ENCODE results near the gene DCTN1. TPM values are rescaled to one million over a fixed set of nuclear protein-coding genes. Genes with fewer than 3 reads are reported as not detected.

DCTN1 gene
- polyA plus RNA-seq, 1 experiment, result 147 TPM

DNA sequence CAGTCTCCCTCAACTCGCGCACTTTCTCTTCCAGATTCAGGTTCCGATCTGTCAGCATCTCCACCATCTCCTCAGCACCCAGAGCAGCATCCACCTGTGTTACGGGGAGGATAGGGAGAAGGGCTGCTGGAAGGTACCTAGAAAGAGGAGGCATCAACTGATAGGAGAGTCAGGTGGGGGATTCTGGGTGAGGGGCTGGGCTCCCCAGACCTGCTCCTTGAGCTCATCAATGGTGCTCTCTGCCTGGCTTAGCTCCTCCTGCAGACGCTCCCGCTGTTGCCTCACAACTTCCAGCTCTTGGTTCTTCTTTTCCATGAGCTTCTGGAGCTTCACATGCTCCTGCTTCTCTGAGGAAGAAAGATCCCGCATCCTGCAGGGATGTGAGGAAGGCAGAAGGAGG is 10.1 kb downstream of the DCTN1 start:
- TF ChIP-seq, protein P1, sequence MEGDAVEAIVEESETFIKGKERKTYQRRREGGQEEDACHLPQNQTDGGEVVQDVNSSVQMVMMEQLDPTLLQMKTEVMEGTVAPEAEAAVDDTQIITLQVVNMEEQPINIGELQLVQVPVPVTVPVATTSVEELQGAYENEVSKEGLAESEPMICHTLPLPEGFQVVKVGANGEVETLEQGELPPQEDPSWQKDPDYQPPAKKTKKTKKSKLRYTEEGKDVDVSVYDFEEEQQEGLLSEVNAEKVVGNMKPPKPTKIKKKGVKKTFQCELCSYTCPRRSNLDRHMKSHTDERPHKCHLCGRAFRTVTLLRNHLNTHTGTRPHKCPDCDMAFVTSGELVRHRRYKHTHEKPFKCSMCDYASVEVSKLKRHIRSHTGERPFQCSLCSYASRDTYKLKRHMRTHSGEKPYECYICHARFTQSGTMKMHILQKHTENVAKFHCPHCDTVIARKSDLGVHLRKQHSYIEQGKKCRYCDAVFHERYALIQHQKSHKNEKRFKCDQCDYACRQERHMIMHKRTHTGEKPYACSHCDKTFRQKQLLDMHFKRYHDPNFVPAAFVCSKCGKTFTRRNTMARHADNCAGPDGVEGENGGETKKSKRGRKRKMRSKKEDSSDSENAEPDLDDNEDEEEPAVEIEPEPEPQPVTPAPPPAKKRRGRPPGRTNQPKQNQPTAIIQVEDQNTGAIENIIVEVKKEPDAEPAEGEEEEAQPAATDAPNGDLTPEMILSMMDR (IDR thresholded peaks at IDR 0.05; ENCODE audit: low read depth, low read length), result no peak
- no peaks in the 10 kb centered on the region for H3K27me3 ChIP-seq (ENCODE audit: control insufficient read depth, insufficient read depth, low read length)
- POLR2A ChIA-PET, result no interaction called here
- DNase-seq (ENCODE audit: low read depth, low spot score), result no peak
- CTCF ChIA-PET, result interaction anchor here (1.3 kb wide), 1 partner anchor 35 kb away, joined by 4 read pairs; no protein-coding TSS in a partner anchor
- H3K9me3 ChIP-seq (ENCODE audit: control insufficient read depth, insufficient read depth, low read length), result no peaks in the 10 kb centered on the region
- H3K27ac ChIP-seq (ENCODE audit: low read depth, low read length), result no peak overlapping the region
- H3K4me3 ChIP-seq (ENCODE audit: low read depth, low read length), result no peak overlapping the region

DNA sequence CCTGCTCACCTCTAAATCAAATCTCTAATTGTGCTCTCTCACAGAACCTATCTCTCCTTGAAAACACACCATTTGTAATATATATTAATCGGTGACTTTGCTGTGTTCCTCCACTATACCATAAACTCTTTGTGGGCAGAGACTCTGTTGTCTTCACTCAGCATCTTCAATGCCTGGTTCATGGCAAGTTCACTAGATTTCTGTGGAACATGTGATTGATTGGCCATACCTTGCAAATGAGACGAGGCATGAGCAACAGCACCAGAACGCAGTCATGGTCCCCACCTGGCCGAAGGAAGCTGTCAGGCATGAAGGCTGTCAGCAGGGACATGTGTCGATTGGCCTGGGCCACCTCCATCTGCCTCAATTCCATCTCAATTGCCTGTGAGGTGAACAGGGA is 11.6 kb downstream of the DCTN1 start:
- POLR2A ChIA-PET, result no interaction called here
- DNase-seq (ENCODE audit: low read depth, low spot score), result no peak
- TF ChIP-seq, protein P1 (IDR thresholded peaks at IDR 0.05; ENCODE audit: low read depth, low read length), result no peak
- CTCF ChIA-PET, result interaction anchor here (1.8 kb wide), 1 partner anchor 34 kb away, joined by 8 read pairs; no protein-coding TSS in a partner anchor
- Histone ChIP-seq H3K27ac (ENCODE audit: low read depth, low read length) (no peak overlapping the region), H3K9me3 (ENCODE audit: control insufficient read depth, insufficient read depth, low read length) (no peaks in the 10 kb centered on the region), H3K27me3 (ENCODE audit: control insufficient read depth, insufficient read depth, low read length) (no peaks in the 10 kb centered on the region), H3K4me3 (ENCODE audit: low read depth, low read length) (no peak overlapping the region)

DNA sequence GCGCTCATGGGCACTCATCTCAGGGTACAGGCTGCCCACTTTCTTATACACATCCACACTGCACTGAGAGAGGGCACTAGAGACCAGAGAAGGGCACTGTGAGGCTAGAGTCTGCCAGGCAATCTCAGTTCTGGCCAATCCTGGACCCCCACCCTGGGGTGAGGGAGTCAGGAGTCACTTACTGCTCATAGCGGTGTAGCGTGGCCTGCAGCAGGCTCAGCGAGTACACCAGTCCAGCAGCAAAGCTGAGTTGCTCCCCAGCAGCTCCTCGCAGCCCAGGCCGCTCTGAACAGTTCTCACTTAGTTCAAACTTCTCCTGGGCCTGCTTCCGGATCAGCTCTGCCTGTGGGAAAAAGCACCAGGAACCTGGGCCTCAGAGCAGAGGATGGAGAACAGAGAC is 12.3 kb downstream of the DCTN1 start:
- Histone ChIP-seq H3K9me3 (ENCODE audit: control insufficient read depth, insufficient read depth, low read length) (no peaks in the 10 kb centered on the region), H3K27ac (ENCODE audit: low read depth, low read length) (no peak overlapping the region), H3K4me3 (ENCODE audit: low read depth, low read length) (no peak overlapping the region), H3K27me3 (ENCODE audit: control insufficient read depth, insufficient read depth, low read length) (no peaks in the 10 kb centered on the region)
- POLR2A ChIA-PET, result no interaction called here
- CTCF ChIA-PET, result interaction anchor here (1.8 kb wide), 1 partner anchor 33 kb away, joined by 8 read pairs; no protein-coding TSS in a partner anchor
- DNase-seq (ENCODE audit: low read depth, low spot score), result no peak
- TF ChIP-seq, protein P1 (IDR thresholded peaks at IDR 0.05; ENCODE audit: low read depth, low read length), result no peak

DNA sequence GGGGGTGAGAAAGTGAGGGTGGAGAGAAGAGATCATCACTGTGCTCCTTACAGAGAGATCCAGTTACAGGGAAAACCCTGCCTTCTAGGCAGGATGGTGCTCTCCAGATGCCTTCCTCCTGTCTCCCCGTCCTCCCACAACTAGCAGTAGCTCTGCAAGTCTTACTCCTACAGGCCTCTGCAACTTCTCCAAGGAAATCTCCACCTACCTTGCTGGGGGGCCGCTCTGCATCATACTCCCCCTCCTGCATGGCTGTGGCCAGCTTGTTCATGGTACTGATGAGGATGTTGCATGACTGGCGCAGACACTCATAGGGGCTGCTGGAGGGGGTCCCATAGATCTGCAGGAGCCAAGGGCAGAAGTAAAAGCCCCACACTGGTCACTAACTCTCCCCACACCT is 14.1 kb downstream of the DCTN1 start:
- no peak for DNase-seq (ENCODE audit: low read depth, low spot score)
- no peaks in the 10 kb centered on the region for H3K9me3 ChIP-seq (ENCODE audit: control insufficient read depth, insufficient read depth, low read length)
- TF ChIP-seq, protein P1 (IDR thresholded peaks at IDR 0.05; ENCODE audit: low read depth, low read length), result no peak
- no peak overlapping the region for H3K4me3 ChIP-seq (ENCODE audit: low read depth, low read length)
- no peak overlapping the region for H3K27ac ChIP-seq (ENCODE audit: low read depth, low read length)
- POLR2A ChIA-PET, result no interaction called here
- no peaks in the 10 kb centered on the region for H3K27me3 ChIP-seq (ENCODE audit: control insufficient read depth, insufficient read depth, low read length)
- CTCF ChIA-PET, result interaction anchor here (1.2 kb wide), 1 partner anchor 31 kb away, joined by 7 read pairs; no protein-coding TSS in a partner anchor

DNA sequence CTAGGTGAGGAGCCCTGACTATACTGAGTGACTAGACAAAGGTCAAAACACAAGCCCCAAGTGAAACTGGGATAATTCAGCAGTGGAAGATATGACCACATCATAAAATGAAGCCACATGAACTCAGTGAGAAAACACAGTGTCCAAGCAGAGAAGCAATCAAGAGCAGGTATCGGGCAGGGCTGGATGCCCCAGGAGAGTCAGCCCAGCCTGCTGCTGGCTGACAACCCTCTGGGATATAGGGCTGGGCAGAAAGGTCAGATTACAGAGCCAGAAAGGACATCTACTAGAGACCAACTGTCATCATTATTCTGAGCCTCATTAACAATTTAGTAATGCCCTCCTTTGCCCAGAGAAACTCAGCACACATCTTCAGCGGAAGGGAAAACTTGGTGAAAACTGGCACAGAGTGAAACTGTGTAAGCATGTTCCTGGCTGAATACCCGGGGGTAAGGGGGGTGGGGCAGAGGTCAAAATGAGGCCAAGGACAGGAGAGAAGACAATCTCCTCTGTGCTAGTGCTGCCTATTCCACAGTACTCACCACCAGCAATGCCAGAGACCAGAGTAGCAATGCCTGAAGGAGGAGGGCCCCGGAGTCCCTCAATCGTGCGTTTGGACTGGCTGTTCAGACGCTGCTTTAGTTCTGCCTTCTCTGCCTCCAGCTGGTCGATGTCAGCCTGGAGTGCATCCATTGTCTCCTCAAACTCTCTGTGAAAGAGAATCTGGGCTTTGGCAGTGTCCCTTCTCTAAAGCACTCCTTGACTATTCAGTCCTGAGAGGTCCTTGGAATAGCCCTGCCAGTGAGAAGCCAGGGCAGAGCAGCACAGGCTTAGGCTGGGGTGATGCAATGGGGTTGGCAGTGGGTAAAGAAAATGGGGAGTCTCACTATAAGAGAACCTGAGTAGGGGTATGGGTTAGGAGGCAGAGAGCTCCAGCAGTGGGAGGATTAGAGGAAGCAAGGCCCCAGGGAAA is 15.3 kb downstream of the DCTN1 start:
- CTCF ChIA-PET, result interaction anchor here (1.2 kb wide), 1 partner anchor 29 kb away, joined by 7 read pairs; no protein-coding TSS in a partner anchor
- POLR2A ChIA-PET, result no interaction called here
- TF ChIP-seq, protein P1 (IDR thresholded peaks at IDR 0.05; ENCODE audit: low read depth, low read length), result no peak

More for the DNA sequence above, 15.3 kb downstream of the DCTN1 start:
- no peak overlapping the region for H3K27ac ChIP-seq (ENCODE audit: low read depth, low read length)
- H3K4me3 ChIP-seq (ENCODE audit: low read depth, low read length), result no peak overlapping the region
- no peak for DNase-seq (ENCODE audit: low read depth, low spot score)
- H3K27me3 ChIP-seq (ENCODE audit: control insufficient read depth, insufficient read depth, low read length), result no peaks in the 10 kb centered on the region
- no peaks in the 10 kb centered on the region for H3K9me3 ChIP-seq (ENCODE audit: control insufficient read depth, insufficient read depth, low read length)
